BE2C (cell line): ENCODE measurements around the gene PIM1.

ENCODE experiments used
- DNase-seq: peaks from one replicate; pipeline ENCODE4 v3.0.0-alpha.2; 2020
- H3K27me3 ChIP-seq: fragments of 250-450 bp; sonication (Bioruptor Pico); 2 replicates; pipeline ENCODE4 v1.5.1; 2020; ENCODE audit warnings: mild to moderate bottlenecking
- H3K36me3 ChIP-seq: fragments of 250-450 bp; sonication (Bioruptor Pico); 2 replicates; pipeline ENCODE4 v1.5.1; 2020; ENCODE audit warnings: mild to moderate bottlenecking
- H3K4me1 ChIP-seq: fragments of 250-450 bp; sonication (Bioruptor Pico); 2 replicates; pipeline ENCODE4 v1.5.1; 2020
- H3K4me3 ChIP-seq: 2 replicates; pipeline ENCODE4 v1.5.1; 2011; ENCODE audit warnings: low read depth, low read length
- H3K9me3 ChIP-seq: fragments of 250-450 bp; sonication (Bioruptor Pico); 2 replicates; pipeline ENCODE4 v1.5.1; 2020
- TF ChIP-seq, protein P1 (sequence below): IDR thresholded peaks from 2 replicates; pipeline ENCODE4 v1.5.1; 2012; ENCODE audit warnings: mild to moderate bottlenecking, low read depth, low read length

The PIM1 gene

DNA sequence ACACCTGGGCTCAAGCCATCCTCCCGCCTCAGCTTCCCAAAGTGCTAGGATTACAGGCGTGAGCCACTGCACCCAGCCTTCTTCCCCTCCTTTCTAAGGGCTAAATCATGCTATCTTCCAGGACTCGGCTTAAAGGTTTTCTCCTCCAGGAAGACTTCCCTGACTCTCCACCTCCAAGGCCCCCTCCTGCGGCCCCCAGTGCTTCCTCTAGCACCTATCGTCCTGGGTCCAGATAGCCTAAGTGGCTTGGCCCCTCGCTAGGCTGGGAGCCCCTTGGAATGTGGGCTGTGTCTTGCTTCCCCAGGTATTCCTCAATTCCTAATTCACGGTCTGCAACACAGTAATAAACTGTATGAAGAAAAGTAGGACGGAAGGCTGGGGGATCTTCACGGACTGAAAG lies 36.7 kb downstream of the PIM1 start:
- H3K36me3 ChIP-seq = no peaks in the 10 kb centered on the region
- H3K4me3 ChIP-seq = no peak overlapping the region
- no peaks in the 10 kb centered on the region for H3K9me3 ChIP-seq
- no peak for DNase-seq
- no peaks in the 10 kb centered on the region for H3K27me3 ChIP-seq
- TF ChIP-seq, protein P1, sequence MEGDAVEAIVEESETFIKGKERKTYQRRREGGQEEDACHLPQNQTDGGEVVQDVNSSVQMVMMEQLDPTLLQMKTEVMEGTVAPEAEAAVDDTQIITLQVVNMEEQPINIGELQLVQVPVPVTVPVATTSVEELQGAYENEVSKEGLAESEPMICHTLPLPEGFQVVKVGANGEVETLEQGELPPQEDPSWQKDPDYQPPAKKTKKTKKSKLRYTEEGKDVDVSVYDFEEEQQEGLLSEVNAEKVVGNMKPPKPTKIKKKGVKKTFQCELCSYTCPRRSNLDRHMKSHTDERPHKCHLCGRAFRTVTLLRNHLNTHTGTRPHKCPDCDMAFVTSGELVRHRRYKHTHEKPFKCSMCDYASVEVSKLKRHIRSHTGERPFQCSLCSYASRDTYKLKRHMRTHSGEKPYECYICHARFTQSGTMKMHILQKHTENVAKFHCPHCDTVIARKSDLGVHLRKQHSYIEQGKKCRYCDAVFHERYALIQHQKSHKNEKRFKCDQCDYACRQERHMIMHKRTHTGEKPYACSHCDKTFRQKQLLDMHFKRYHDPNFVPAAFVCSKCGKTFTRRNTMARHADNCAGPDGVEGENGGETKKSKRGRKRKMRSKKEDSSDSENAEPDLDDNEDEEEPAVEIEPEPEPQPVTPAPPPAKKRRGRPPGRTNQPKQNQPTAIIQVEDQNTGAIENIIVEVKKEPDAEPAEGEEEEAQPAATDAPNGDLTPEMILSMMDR = no peak
- no peaks in the 10 kb centered on the region for H3K4me1 ChIP-seq

DNA sequence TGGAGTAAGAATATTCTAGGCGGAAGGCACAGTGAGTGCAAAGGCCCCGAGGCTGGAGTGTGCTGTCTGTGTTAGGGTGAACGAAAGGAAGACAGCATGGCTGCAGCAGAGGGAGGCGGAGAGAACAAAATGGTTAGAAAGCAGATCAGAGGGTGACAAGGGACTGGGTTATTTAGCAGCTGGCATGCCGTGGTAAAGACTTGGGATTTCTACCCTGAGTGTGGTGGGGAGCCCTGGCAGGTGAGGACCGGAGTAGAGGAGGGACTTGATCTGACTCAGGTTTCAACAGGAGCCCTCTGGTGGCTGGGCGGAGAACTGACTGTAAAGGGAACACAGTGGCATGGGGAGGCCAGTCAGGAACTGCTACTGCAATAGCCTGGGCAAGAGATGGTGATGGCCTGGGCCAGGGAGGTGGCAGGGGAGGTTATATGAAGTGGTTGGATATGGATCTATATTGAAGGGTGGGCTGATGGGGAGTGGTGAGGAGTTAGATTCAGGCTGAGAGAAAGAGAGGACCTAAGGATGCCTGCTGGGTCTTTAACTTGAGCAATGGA lies 38.0 kb downstream of the PIM1 start:
- peak; percentile 85 for DNase-seq
- Histone ChIP-seq H3K27me3 (no peaks in the 10 kb centered on the region), H3K4me3 (no peak overlapping the region), H3K4me1 (no peaks in the 10 kb centered on the region), H3K9me3 (no peaks in the 10 kb centered on the region), H3K36me3 (no peaks in the 10 kb centered on the region)
- TF ChIP-seq, protein P1 = peak; percentile 89

DNA sequence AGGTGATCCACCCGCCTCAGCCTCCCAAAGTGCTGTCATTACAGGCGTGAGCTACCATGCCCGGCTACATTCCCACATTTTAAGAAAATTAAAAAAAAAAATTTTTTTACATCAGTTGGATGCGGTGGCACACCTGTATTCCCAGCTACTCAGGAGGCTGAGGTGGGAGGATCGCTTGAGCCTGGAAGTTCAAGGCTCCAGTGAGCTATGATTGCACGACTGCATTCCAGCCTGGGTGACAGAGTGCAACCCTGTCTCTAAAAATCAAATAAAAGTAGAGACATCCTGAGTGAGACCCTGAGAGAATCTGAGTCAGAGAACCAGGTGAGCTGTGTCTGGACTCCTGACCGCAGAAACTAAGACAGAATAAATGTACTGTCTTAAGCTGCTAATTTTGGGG lies 38.8 kb downstream of the PIM1 start:
- H3K4me1 ChIP-seq = no peaks in the 10 kb centered on the region
- no peaks in the 10 kb centered on the region for H3K27me3 ChIP-seq
- no peaks in the 10 kb centered on the region for H3K36me3 ChIP-seq
- TF ChIP-seq, protein P1 = no peak
- no peak for DNase-seq
- no peaks in the 10 kb centered on the region for H3K9me3 ChIP-seq
- H3K4me3 ChIP-seq = no peak overlapping the region

DNA sequence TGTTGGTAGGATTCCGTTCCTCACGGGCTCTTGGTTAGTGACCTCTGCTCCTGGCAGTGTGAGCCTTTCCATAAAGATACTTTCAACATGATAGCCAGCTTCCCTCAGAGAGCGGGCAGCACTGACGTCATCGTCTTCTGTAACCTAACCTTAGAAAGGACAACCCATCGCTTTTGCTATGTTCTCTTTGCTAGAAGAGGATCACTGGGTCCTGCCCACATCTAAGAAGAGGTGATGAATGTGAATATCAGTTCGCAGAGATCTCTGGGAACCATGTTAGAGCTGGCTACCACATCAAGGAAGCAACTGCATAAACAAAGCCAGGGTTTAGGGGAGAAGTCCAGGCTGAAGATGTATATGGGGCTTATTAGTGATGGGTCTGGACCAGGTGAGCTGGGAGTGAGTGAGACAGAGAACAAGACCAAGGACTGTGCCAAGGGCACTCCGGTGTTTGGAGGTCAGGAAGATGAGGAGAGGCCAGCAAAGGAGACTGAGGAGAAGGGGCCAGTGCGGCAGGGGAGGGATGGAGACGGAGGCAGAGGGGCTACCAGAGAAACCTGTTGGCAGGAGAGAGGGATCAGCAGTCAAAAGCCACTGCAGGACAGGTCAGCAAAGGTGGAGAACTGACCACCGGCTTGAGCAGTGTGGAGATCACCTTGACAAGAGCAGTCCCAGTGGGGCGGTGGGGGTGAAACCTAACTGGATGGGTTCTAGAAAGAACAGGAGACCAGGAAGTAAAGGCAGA lies 39.7 kb downstream of the PIM1 start:
- H3K4me1 ChIP-seq = no peaks in the 10 kb centered on the region
- no peaks in the 10 kb centered on the region for H3K9me3 ChIP-seq
- H3K4me3 ChIP-seq = no peak overlapping the region
- DNase-seq = no peak
- no peaks in the 10 kb centered on the region for H3K27me3 ChIP-seq
- no peaks in the 10 kb centered on the region for H3K36me3 ChIP-seq
- TF ChIP-seq, protein P1 = no peak

DNA sequence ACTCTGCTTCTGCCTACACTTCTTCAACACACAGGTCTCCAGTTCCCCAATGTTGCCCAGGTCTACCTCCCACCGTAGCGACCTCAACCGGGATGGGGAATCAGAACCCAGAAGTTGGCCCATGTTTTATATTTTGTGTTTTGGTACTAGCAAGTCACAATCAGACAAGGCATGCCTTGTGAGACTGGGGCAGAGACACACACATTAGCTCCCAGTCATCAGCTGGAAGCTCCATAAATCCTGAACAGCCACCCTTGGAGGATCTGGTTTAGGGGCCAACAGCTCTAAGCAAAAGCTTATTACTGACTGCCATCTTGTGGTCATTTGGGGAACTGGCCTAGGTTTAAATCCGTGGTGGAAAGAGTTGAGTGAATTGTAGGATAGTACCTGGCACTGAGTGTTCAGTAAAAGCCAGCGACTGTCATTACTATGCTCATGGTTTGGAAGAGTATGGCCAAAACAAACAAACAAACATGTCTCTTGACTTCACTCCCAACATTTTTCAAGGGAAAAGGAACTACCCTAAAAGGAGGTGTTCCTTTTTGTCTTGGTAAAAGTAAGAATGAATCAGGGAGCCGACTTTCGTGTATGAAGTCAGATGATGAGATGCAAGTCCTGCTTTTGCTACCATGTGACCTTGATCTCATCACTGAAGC lies 40.5 kb downstream of the PIM1 start:
- TF ChIP-seq, protein P1 = peak; percentile 98
- Histone ChIP-seq H3K36me3 (no peaks in the 10 kb centered on the region), H3K4me1 (no peaks in the 10 kb centered on the region), H3K27me3 (no peaks in the 10 kb centered on the region), H3K9me3 (no peaks in the 10 kb centered on the region), H3K4me3 (no peak overlapping the region)
- DNase-seq = peak; percentile 81

DNA sequence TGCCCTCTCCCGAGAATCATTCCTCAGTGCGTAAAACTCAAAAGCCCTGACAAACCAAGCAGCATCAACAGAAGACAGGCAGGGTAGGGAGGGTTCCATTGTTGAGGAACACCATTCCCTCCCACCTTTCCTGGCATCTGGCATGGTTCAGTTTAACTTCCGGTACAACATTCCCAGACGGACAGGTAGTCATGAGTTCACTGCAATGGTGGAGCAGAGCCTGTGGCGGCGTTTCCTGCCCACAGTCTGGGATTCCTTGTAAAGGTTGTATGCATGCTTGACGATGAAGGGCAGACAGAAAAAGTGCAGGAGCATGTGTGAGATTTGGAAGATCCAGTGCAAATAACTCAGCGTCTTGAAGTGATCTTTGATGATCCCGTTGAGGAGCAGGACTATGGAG lies 42.3 kb downstream of the PIM1 start:
- H3K4me1 ChIP-seq = no peaks in the 10 kb centered on the region
- H3K36me3 ChIP-seq = no peaks in the 10 kb centered on the region
- TF ChIP-seq, protein P1 = no peak
- H3K27me3 ChIP-seq = no peaks in the 10 kb centered on the region
- no peaks in the 10 kb centered on the region for H3K9me3 ChIP-seq
- no peak for DNase-seq
- no peak overlapping the region for H3K4me3 ChIP-seq
